HEK293T (cell line): ENCODE measurements around the gene GDF11.

Experiments
- ARNT ChIP-seq: fragments of 450-650 bp; IDR thresholded peaks from 2 replicates; pipeline ENCODE4 v1.6.1; 2017; ENCODE audit warnings: mild to moderate bottlenecking
- BHLHE40 ChIP-seq: fragments of 450-650 bp; IDR thresholded peaks from 2 replicates; pipeline ENCODE4 v1.6.1; 2016; ENCODE audit warnings: mild to moderate bottlenecking, moderate library complexity, borderline replicate concordance
- HDGF ChIP-seq: fragments of 450-650 bp; IDR thresholded peaks from 2 replicates; pipeline ENCODE4 v1.6.1; 2017; ENCODE audit warnings: antibody characterized with exemption, borderline replicate concordance
- LEF1 ChIP-seq: fragments of 450-650 bp; IDR thresholded peaks from 2 replicates; pipeline ENCODE4 v1.6.1; 2017; ENCODE audit warnings: mild to moderate bottlenecking, borderline replicate concordance
- SP1 ChIP-seq: fragments of 450-650 bp; IDR thresholded peaks from 2 replicates; pipeline ENCODE4 v1.6.1; 2017
- TARDBP ChIP-seq: fragments of 450-650 bp; IDR thresholded peaks from 2 replicates; pipeline ENCODE4 v1.6.1; 2016
- TF ChIP-seq, protein P1 (sequence below): fragments of 450-650 bp; IDR thresholded peaks from 2 replicates; pipeline ENCODE4 v1.6.1; 2016

DNA sequence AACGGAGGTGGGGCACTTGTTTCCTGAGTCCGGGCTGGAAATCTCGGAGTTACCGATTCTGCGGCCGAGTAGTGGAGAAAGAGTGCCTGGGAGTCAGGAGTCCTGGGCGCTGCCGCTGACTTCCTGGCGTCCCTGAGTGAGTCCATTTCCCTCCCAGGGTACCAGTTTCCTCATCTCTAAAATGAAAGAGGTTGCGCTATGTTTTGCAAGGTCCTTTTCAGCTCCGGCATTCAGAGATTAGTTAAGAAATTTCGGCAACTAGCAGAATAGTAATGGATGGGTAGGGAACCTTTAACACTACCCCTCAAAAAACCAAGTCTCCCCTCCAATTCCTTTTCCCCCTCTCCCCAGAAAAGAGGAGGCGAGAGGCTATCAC is 26.4 kb upstream of the GDF11 start:
- TF ChIP-seq TARDBP = no peak
- TF ChIP-seq, protein P1, sequence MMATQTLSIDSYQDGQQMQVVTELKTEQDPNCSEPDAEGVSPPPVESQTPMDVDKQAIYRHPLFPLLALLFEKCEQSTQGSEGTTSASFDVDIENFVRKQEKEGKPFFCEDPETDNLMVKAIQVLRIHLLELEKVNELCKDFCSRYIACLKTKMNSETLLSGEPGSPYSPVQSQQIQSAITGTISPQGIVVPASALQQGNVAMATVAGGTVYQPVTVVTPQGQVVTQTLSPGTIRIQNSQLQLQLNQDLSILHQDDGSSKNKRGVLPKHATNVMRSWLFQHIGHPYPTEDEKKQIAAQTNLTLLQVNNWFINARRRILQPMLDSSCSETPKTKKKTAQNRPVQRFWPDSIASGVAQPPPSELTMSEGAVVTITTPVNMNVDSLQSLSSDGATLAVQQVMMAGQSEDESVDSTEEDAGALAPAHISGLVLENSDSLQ = no peak
- TF ChIP-seq LEF1 = no peak
- TF ChIP-seq HDGF = no peak
- no peak for TF ChIP-seq SP1
- no peak for TF ChIP-seq ARNT
- TF ChIP-seq BHLHE40 = no peak
